ENCODE measurements around the gene GRHL3. TPM values are rescaled to one million over a fixed set of nuclear protein-coding genes. Genes with fewer than 3 reads are reported as not detected.

Gene GRHL3
- total RNA-seq, 1 experiment from 2014 or later: 1.4 TPM

- BruUV-seq (replicated peaks): no TSS peak
- H3K4me3 Mint-ChIP-seq (ENCODE audit: low read depth, unreplicated experiment): no peak overlapping the region
- H3K4me1 Mint-ChIP-seq (ENCODE audit: low read depth, unreplicated experiment): peaks cover 11% of the 10 kb centered on the region
- CTCF ChIA-PET: no interaction called here
- H3K27ac Mint-ChIP-seq (ENCODE audit: unreplicated experiment): no peak overlapping the region
- no peaks in the 10 kb centered on the region for H3K9me3 Mint-ChIP-seq (ENCODE audit: low read depth, unreplicated experiment)
- intact Hi-C loops (cut with micrococcal nuclease; ENCODE audit: unreplicated experiment): no loop called here
- H3K27me3 Mint-ChIP-seq (ENCODE audit: unreplicated experiment): peaks cover 21% of the 10 kb centered on the region
- no peaks in the 10 kb centered on the region for H3K36me3 Mint-ChIP-seq (ENCODE audit: insufficient read depth, unreplicated experiment)
- TF ChIP-seq CTCF (IDR thresholded peaks at IDR 0.05; ENCODE audit: unreplicated experiment): no peak
- no peak for DNase-seq
These were observed 24.9 kb upstream of the GRHL3 start for GRCh38 chr1:24294228-24294672.

- DNase-seq: no peak
- H3K27ac Mint-ChIP-seq (ENCODE audit: unreplicated experiment): no peak overlapping the region
- peaks cover 25% of the 10 kb centered on the region for H3K27me3 Mint-ChIP-seq (ENCODE audit: unreplicated experiment)
- CTCF ChIA-PET: no interaction called here
- intact Hi-C loops (cut with micrococcal nuclease; ENCODE audit: unreplicated experiment): no loop called here
- peaks cover 7% of the 10 kb centered on the region for H3K4me1 Mint-ChIP-seq (ENCODE audit: low read depth, unreplicated experiment)
- no peak overlapping the region for H3K4me3 Mint-ChIP-seq (ENCODE audit: low read depth, unreplicated experiment)
- no TSS peak for BruUV-seq (replicated peaks)
- H3K9me3 Mint-ChIP-seq (ENCODE audit: low read depth, unreplicated experiment): no peaks in the 10 kb centered on the region
- no peak for TF ChIP-seq CTCF (IDR thresholded peaks at IDR 0.05; ENCODE audit: unreplicated experiment)
- no peaks in the 10 kb centered on the region for H3K36me3 Mint-ChIP-seq (ENCODE audit: insufficient read depth, unreplicated experiment)
These were observed 24.3 kb upstream of the GRHL3 start for GRCh38 chr1:24294716-24295371.

- CTCF ChIA-PET: no interaction called here
- Mint-ChIP-seq H3K4me1 (ENCODE audit: low read depth, unreplicated experiment) (no peaks in the 10 kb centered on the region), H3K27ac (ENCODE audit: unreplicated experiment) (no peak overlapping the region)
These were observed 23.6 kb upstream of the GRHL3 start for GRCh38 chr1:24295535-24295934.

GRCh38 chr1:24297187-24297851, 21.8 kb upstream of the GRHL3 start:
- no peak for DNase-seq
- Mint-ChIP-seq H3K9me3 (ENCODE audit: low read depth, unreplicated experiment) (no peaks in the 10 kb centered on the region), H3K27ac (ENCODE audit: unreplicated experiment) (no peak overlapping the region), H3K27me3 (ENCODE audit: unreplicated experiment) (peaks cover 25% of the 10 kb centered on the region), H3K4me3 (ENCODE audit: low read depth, unreplicated experiment) (no peak overlapping the region), H3K36me3 (ENCODE audit: insufficient read depth, unreplicated experiment) (no peaks in the 10 kb centered on the region), H3K4me1 (ENCODE audit: low read depth, unreplicated experiment) (no peaks in the 10 kb centered on the region)
- intact Hi-C loops (cut with micrococcal nuclease; ENCODE audit: unreplicated experiment): no loop called here
- CTCF ChIA-PET: no interaction called here
- no peak for TF ChIP-seq CTCF (IDR thresholded peaks at IDR 0.05; ENCODE audit: unreplicated experiment)
- BruUV-seq (replicated peaks): no TSS peak

More at GRCh38 chr1:24295535-24295934, 23.6 kb upstream of the GRHL3 start:
- H3K4me3 Mint-ChIP-seq (ENCODE audit: low read depth, unreplicated experiment): no peak overlapping the region
- intact Hi-C loops (cut with micrococcal nuclease; ENCODE audit: unreplicated experiment): no loop called here
- H3K36me3 Mint-ChIP-seq (ENCODE audit: insufficient read depth, unreplicated experiment): no peaks in the 10 kb centered on the region
- no peak for TF ChIP-seq CTCF (IDR thresholded peaks at IDR 0.05; ENCODE audit: unreplicated experiment)
- no TSS peak for BruUV-seq (replicated peaks)
- H3K9me3 Mint-ChIP-seq (ENCODE audit: low read depth, unreplicated experiment): no peaks in the 10 kb centered on the region
- peaks cover 25% of the 10 kb centered on the region for H3K27me3 Mint-ChIP-seq (ENCODE audit: unreplicated experiment)
- no peak for DNase-seq

Measured in Calu3 (cell line).